ENCODE results near the gene ASIP.

Gene ASIP

DNA sequence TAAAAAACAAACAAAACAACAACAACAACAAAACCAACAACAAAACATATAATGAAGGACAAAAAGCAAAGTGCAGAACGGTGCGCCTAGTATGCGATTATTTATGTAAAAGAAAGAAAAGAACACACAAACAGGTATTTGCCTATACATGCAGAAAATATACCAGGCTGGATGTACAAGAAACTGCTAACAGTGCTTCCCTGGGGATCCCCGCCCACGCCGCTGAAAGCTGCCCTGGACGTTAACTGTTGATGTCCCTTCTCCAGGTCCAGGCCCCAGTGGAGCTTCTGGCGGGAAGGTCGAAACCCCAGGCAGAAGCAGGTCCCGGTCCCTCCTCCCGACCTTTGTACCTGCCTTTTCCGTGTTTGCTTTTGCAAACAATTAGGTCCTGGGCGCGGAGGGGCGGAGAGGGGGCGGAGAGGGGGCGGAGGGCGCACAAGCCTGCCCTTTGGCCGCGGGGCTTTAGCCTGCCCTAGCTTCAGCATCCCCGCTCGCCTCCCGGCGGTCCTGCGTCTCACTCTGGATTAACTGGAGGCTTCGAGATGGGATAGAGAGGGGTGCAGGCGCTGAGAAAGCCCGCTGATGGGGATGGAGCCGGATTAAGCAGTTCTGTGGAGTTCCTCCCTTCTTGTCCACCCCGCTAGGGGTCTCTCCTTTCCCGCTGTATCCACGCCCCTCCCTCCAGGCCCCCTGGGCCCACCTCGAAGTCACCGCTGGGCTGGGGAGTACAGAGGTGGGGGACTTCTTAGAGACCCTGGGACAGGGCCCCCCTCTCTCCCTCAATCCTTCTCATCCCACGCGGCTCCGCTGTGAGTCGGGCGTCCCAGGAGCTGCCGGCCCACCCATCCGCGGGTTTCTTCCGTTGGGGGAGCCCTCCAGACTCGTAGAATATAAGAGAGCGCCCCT lies 70.1 kb downstream of the ASIP start:
- no peak for DNase-seq (ENCODE audit: low spot score)

DNA sequence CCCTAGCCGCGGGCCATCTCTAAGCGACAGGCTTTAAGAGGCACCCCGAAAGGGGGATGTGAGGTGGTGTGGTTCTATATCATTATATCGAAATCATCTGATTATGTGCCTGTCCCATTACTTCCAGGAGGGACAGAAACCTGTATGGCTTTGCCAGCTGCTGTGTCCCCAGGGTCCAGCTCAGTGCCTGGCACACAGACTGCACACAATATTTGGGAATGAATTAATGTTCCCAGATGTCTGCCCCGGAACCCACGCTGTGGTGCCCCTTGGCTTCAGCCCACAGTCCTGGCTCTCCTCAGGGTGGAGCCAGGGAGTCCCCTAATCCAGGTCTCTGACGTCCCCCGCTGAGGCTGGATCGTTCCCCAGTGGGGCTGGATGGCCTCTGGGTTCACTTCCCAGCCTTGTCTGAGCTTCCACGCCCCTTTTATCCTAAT lies 70.8 kb downstream of the ASIP start:
- no peak for DNase-seq (ENCODE audit: low spot score)

DNA sequence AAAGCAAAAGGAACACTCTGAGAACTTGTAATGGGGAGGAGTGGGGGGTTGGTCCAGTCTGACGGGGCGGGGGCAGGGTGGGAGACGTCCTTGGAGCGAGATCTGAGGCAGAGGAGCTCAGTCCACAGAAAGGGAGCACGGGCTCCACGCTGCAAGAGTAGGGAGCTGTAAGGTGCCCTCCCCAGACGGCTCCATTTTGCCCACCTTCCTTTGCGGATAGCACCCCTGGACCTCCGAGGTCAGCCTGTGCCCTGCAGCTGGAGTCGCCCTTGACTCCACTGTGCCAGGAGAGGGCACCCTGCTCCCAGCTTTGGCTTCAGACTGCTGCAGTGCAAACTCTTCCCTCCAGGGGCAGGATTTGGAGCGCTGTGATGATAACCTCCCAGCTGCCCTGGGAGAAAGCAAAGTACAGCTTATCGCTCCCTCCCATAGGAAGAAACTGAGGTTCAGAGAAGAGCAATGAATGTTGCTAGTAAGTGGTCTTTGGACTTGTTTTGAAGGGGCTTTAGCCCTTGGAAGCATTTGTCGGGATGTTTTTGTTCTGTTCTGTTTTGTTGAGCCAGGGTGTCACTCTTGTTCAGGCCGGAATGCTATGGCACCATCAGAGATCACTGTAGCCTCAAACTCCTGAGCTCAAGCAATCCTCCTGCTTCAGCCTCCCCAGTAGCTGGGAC lies 71.5 kb downstream of the ASIP start:
- DNase-seq (ENCODE audit: low spot score), result peak; percentile 90

DNA sequence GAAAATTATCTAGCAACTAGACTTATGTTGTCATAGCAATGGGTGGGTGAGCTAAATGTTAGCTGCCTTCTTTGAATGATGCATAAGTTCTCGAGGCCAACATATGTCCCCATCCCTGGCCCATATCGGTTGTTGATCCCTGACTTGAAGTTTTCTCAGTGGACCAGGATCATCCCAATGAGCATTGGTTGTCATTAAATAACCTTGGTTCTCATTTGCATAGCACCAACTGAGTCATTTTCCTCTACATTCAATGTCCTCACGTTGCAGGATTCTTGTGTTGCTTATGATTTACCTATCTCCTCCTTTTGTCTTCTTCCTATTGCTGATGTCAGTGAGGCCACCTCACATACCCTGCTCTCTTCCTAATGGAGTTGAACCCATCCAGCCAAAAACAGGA lies 74.0 kb downstream of the ASIP start:
- DNase-seq (ENCODE audit: low spot score), result no peak

- no peak for DNase-seq (ENCODE audit: low spot score)
Observed at GRCh38 chr20:34316196-34316814, 75.1 kb downstream of the ASIP start.

All from CD4-positive, alpha-beta T cell treated with Interleukin-2 at 100 ng/mL for 4 hours (primary cell).